ENCODE measurements around the gene ATP5F1B. TPM values are rescaled to one million over a fixed set of nuclear protein-coding genes. Genes with fewer than 3 reads are reported as not detected.

The ATP5F1B gene
- total RNA-seq, 2 donors from 2014 or later: 198 to 226 TPM

DNA sequence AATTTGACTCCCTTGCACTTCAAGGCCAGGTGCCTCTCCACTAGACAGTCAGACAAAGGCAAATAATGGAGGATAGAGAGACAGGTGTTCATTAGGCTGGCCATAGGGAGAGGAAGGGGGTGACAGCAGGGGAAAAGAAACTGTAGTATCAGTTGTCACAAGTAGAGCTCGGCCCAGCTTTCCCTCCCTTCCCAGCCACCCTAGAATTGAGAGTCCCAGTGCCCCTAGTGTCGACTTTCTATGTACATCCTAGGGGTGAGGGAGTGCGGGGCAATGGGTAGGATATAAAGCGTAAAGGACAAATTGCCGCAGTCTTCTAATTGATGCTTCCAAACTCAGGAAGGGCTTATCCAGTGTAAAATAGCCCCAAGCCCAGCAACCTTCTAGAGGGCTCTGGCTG lies 54.7 kb downstream of the ATP5F1B start:
- DNase-seq (ENCODE audit: low spot score): no peak
- ATAC-seq (ENCODE audit: insufficient number of reproducible peaks, low FRiP score, low read depth): no peak
- Histone ChIP-seq H3K27me3 (replicated peaks; ENCODE audit: insufficient read depth) (no peaks in the 10 kb centered on the region), H3K27ac (no peak overlapping the region), H3K4me1 (ENCODE audit: control insufficient read depth in 1 of 2, low read depth in 2 of 2) (no peaks in the 10 kb centered on the region), H3K4me3 (no peak overlapping the region), H3K9me3 (no peaks in the 10 kb centered on the region), H3K36me3 (peaks cover 29% of the 10 kb centered on the region)
- TF ChIP-seq, protein P1, sequence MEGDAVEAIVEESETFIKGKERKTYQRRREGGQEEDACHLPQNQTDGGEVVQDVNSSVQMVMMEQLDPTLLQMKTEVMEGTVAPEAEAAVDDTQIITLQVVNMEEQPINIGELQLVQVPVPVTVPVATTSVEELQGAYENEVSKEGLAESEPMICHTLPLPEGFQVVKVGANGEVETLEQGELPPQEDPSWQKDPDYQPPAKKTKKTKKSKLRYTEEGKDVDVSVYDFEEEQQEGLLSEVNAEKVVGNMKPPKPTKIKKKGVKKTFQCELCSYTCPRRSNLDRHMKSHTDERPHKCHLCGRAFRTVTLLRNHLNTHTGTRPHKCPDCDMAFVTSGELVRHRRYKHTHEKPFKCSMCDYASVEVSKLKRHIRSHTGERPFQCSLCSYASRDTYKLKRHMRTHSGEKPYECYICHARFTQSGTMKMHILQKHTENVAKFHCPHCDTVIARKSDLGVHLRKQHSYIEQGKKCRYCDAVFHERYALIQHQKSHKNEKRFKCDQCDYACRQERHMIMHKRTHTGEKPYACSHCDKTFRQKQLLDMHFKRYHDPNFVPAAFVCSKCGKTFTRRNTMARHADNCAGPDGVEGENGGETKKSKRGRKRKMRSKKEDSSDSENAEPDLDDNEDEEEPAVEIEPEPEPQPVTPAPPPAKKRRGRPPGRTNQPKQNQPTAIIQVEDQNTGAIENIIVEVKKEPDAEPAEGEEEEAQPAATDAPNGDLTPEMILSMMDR (IDR thresholded peaks at IDR 0.05): no peak

DNA sequence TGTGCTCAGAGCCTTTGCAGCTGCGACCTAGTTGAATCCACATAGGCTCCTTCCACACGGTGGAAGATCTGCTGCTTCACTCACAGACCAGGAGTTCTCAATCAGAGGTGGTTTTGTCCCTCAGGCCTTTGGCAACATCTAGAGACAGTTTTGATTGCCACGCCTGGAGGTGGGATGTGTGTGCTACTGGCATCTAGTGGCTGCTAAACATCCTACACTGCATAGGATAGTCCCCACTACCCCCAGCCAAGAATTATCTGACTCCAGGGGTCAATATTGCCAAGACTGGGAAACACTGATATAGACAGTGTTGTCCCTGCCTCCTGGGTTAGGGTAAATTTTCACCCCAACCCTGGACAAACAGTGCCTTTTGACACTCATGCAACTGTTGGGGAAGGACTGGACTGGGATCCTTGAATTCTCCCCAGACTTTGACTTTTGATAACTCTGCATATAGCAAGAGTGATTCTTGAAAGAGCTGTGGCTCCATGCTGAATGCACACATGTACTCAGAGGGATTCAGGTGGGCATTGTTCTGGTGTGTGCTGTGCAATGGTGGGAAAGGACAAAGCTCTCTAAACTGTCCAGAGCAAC lies 55.5 kb downstream of the ATP5F1B start:
- Histone ChIP-seq H3K36me3 (peaks cover 32% of the 10 kb centered on the region), H3K4me1 (ENCODE audit: control insufficient read depth in 1 of 2, low read depth in 2 of 2) (no peaks in the 10 kb centered on the region), H3K27ac (no peak overlapping the region), H3K9me3 (no peaks in the 10 kb centered on the region), H3K27me3 (replicated peaks; ENCODE audit: insufficient read depth) (no peaks in the 10 kb centered on the region), H3K4me3 (no peak overlapping the region)
- DNase-seq (ENCODE audit: low spot score) (no peak), ATAC-seq (ENCODE audit: insufficient number of reproducible peaks, low FRiP score, low read depth) (no peak)
- TF ChIP-seq, protein P1 (IDR thresholded peaks at IDR 0.05): no peak

DNA sequence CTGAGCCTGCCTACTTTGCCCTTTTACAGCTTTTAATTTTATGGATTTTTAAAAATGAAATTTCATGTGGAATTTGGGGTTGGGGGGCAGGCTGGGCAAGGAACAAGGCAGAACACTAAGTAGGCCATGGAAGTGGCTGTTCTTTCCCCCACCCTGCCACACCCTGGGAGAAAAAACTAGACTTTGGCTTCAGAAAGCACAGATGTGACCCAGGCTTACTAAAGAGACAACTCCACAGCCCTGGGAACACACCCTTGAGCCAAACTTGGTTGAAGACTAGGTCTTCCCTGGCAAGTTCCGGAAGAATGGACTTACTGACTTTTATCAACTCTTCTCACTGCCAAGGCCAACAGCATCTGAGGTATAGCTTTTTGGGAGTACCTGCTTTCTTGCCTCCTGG lies 56.0 kb downstream of the ATP5F1B start:
- no peak overlapping the region for H3K4me3 ChIP-seq
- H3K9me3 ChIP-seq: no peaks in the 10 kb centered on the region
- no peak overlapping the region for H3K27ac ChIP-seq
- DNase-seq (ENCODE audit: low spot score) (no peak), ATAC-seq (ENCODE audit: insufficient number of reproducible peaks, low FRiP score, low read depth) (no peak)
- H3K27me3 ChIP-seq (replicated peaks; ENCODE audit: insufficient read depth): no peaks in the 10 kb centered on the region
- peaks cover 32% of the 10 kb centered on the region for H3K36me3 ChIP-seq
- TF ChIP-seq, protein P1 (IDR thresholded peaks at IDR 0.05): no peak
- no peaks in the 10 kb centered on the region for H3K4me1 ChIP-seq (ENCODE audit: control insufficient read depth in 1 of 2, low read depth in 2 of 2)

Other genes with a start within 250 kb of the ATP5F1B start
- 1 to 10 TPM; 3.0 to 4.4 TPM for gene TIMELESS, start 196.6 kb downstream of the ATP5F1B start, total RNA-seq
- gene MIP, start 191.3 kb downstream of the ATP5F1B start, total RNA-seq: not detected
- gene SPRYD4, start 177.4 kb downstream of the ATP5F1B start, total RNA-seq: 1 to 10 TPM; 2.3 to 5.8 TPM
- gene GLS2, start 157.8 kb downstream of the ATP5F1B start, total RNA-seq: under 1 TPM in 1 of 2 donors, not detected in 1; 0.85 TPM
- gene RBMS2, start 124.2 kb downstream of the ATP5F1B start, total RNA-seq: 10 to 100 TPM; 33.4 to 40.2 TPM
- 100 to 1,000 TPM in 1 of 2 donors, 10 to 100 TPM in 1; 84.5 to 172 TPM for gene BAZ2A, start 15.7 kb downstream of the ATP5F1B start, total RNA-seq
- gene PTGES3, start 42.3 kb upstream of the ATP5F1B start, total RNA-seq: 10 to 100 TPM; 70.4 to 97.6 TPM
- gene NACA, start 79.3 kb upstream of the ATP5F1B start, total RNA-seq: 100 to 1,000 TPM; 509 to 657 TPM
- 1 to 10 TPM; 2.3 to 4.0 TPM for gene PRIM1, start 106.3 kb upstream of the ATP5F1B start, total RNA-seq
- 1 to 10 TPM in 1 of 2 donors, not detected in 1; 2.0 TPM for gene HSD17B6, start 117.3 kb upstream of the ATP5F1B start, total RNA-seq